ENCODE data around the gene KRTAP12-3. TPM values are rescaled to one million over a fixed set of nuclear protein-coding genes. Genes with fewer than 3 reads are reported as not detected.
"Not testable (repeated sequence)": the region's sequence is repeated elsewhere in the genome, so short reads cannot be mapped to it uniquely, and the experiment has no call there.

KRTAP12-3 gene
- total RNA-seq, 2 donors from 2014 or later = not detected

DNA sequence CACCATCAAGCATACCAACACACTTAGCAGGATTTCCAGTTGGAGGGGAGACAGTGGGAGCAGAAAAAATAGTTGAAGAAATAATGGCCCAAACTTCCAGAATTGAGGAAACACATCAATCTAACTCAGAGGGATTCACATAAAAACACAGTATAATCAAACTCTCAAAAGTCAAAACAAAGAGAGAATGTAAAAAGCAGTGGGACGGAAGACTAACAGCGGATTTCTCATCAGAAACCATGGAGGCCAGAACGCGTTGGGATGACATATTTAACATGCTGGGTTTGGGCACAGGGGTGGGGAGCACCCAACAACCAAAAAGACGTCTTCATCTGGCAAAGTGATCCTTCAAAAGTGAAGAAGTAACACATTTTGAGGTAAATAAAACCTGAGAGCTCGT, 37.8 kb upstream of the KRTAP12-3 start:
- Histone ChIP-seq H3K27ac (no peak overlapping the region), H3K9ac (ENCODE audit: low read depth in 2 of 2, low read length in 2 of 2) (no peak overlapping the region), H3K4me1 (no peaks in the 10 kb centered on the region), H3K27me3 (no peaks in the 10 kb centered on the region), H3K4me3 (no peak overlapping the region), H3K36me3 (no peaks in the 10 kb centered on the region), H3K9me3 (no peaks in the 10 kb centered on the region)
- no peak for DNase-seq
- intact Hi-C loops (cut with DNase I) = no loop called here
- TF ChIP-seq, protein P1, sequence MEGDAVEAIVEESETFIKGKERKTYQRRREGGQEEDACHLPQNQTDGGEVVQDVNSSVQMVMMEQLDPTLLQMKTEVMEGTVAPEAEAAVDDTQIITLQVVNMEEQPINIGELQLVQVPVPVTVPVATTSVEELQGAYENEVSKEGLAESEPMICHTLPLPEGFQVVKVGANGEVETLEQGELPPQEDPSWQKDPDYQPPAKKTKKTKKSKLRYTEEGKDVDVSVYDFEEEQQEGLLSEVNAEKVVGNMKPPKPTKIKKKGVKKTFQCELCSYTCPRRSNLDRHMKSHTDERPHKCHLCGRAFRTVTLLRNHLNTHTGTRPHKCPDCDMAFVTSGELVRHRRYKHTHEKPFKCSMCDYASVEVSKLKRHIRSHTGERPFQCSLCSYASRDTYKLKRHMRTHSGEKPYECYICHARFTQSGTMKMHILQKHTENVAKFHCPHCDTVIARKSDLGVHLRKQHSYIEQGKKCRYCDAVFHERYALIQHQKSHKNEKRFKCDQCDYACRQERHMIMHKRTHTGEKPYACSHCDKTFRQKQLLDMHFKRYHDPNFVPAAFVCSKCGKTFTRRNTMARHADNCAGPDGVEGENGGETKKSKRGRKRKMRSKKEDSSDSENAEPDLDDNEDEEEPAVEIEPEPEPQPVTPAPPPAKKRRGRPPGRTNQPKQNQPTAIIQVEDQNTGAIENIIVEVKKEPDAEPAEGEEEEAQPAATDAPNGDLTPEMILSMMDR (IDR thresholded peaks at IDR 0.05) = no peak

DNA sequence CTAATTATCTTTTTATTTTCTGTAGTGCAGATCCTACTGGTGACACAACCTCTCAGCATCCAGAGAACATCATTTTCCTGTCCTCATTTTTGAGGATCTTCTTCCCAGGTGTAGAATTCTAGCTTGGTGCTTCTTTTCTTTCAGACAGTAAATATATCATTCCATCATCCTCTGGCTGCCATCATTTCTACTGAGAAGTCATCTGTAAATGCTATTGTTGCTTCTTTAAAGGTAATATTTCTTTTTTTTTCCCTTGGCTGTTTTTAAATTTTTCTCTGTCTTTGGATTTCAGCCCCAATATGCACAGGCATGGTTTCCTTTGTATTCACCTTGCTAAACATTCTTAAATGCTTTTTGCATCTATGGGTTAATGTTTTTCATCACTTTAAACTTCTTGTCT, 34.2 kb upstream of the KRTAP12-3 start:
- Histone ChIP-seq H3K27me3 (no peaks in the 10 kb centered on the region), H3K9ac (ENCODE audit: low read depth in 2 of 2, low read length in 2 of 2) (no peak overlapping the region), H3K9me3 (no peaks in the 10 kb centered on the region), H3K4me3 (no peak overlapping the region), H3K27ac (no peak overlapping the region), H3K36me3 (no peaks in the 10 kb centered on the region), H3K4me1 (no peaks in the 10 kb centered on the region)
- no peak for DNase-seq
- intact Hi-C loops (cut with DNase I) = no loop called here
- TF ChIP-seq, protein P1 (IDR thresholded peaks at IDR 0.05) = no peak

DNA sequence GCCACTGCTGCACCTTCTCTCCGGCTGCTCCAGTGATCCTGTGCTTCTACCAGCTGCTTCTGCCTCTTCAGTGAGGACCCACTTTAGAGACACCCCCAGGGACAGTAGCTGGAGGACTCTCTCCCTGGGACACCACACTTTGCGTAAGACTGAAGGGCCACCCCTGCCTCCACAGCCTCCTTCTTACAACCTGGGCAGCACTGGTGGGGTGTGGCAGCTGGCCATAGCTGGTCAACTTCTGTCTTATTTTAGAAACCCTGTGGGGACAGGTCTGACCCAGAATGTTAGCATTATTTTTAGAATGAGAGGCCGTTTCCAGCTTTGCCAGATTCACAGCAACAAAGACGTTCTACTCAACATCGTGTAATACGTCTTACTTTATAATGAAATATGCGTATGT, 32.0 kb upstream of the KRTAP12-3 start:
- no peaks in the 10 kb centered on the region for H3K4me1 ChIP-seq
- TF ChIP-seq, protein P1 (IDR thresholded peaks at IDR 0.05) = no peak
- intact Hi-C loops (cut with DNase I) = no loop called here

DNA sequence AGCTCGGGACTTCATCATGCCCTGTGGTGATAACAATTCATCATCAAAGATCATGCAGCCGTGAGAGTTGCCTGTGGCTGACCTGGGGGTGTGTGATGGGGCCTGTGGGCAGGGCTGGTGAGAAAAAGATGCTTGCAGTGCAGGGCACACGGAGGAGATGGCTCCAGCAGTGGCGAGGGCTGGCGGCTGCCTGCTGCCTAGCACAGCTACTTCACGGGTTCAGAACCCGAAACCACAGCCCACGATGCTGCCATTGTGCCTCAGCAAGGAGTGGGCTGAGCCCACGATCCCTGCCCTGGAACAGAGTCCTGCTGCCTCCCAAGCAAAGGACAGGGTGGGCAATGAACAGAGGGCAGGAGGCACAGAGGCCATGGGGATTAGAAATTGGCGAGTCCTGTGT, 31.5 kb upstream of the KRTAP12-3 start:
- Histone ChIP-seq H3K9ac (ENCODE audit: low read depth in 2 of 2, low read length in 2 of 2) (no peak overlapping the region), H3K27ac (no peak overlapping the region), H3K4me1 (no peaks in the 10 kb centered on the region), H3K4me3 (no peak overlapping the region), H3K36me3 (no peaks in the 10 kb centered on the region), H3K9me3 (no peaks in the 10 kb centered on the region), H3K27me3 (no peaks in the 10 kb centered on the region)
- DNase-seq = no peak
- TF ChIP-seq, protein P1 (IDR thresholded peaks at IDR 0.05) = no peak
- intact Hi-C loops (cut with DNase I) = no loop called here

More for the DNA sequence above, 32.0 kb upstream of the KRTAP12-3 start:
- H3K9ac ChIP-seq (ENCODE audit: low read depth in 2 of 2, low read length in 2 of 2) = no peak overlapping the region
- no peaks in the 10 kb centered on the region for H3K36me3 ChIP-seq
- H3K27ac ChIP-seq = no peak overlapping the region
- no peaks in the 10 kb centered on the region for H3K27me3 ChIP-seq
- no peak overlapping the region for H3K4me3 ChIP-seq
- no peak for DNase-seq
- no peaks in the 10 kb centered on the region for H3K9me3 ChIP-seq

DNA sequence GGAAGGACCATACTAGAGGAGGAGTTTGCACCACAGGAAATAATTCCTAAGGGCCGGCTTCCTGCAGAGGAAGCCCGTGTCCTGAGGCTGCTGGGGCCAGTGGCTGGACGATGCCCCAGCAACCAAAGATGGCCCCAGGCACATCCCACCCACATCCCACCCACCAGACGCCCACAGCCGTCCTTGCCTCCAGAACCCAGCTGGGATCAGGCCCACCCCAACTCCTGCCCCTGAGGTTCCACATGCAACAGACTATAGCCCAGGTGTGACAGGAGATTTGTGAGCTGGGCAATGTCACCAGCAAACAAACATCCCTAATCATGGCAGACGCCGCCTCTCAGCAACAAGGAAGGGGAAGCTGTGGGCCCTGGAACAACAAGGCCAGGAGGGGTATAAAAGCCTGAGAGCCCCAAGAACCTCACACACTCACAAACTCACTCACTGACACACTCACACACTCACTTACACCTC, 31.0 kb upstream of the KRTAP12-3 start, which contains the start of gene KRTAP10-9:
Gene KRTAP10-9, plus strand, starts transcription at position 421 of the 471 bp plus-strand sequence. CDS start 79 bp downstream, outside the sequence.
- Histone ChIP-seq H3K4me3 (no peak within 1 kb of the TSS), H3K27me3 (no peaks in the 10 kb centered on the region), H3K4me1 (no peaks in the 10 kb centered on the region), H3K27ac (no peak within 1 kb of the TSS), H3K9me3 (no peaks in the 10 kb centered on the region), H3K36me3 (no peaks in the 10 kb centered on the region), H3K9ac (ENCODE audit: low read depth in 2 of 2, low read length in 2 of 2) (no peak within 1 kb of the TSS)
- TF ChIP-seq, protein P1 (IDR thresholded peaks at IDR 0.05) = no peak
- DNase-seq = no peak
- intact Hi-C loops (cut with DNase I) = no loop called here

GRCh38 chr21:44627181-44627822, 30.4 kb upstream of the KRTAP12-3 start:
- H3K27me3 ChIP-seq; DNase-seq; intact Hi-C loops (cut with DNase I); H3K27ac ChIP-seq; H3K9ac ChIP-seq (ENCODE audit: low read depth in 2 of 2, low read length in 2 of 2); H3K4me3 ChIP-seq; H3K4me1 ChIP-seq; H3K9me3 ChIP-seq; H3K36me3 ChIP-seq: not testable (repeated sequence)

- intact Hi-C loops (cut with DNase I); DNase-seq; H3K36me3 ChIP-seq; H3K27ac ChIP-seq; H3K4me3 ChIP-seq; H3K27me3 ChIP-seq; H3K9ac ChIP-seq (ENCODE audit: low read depth in 2 of 2, low read length in 2 of 2); H3K4me1 ChIP-seq; H3K9me3 ChIP-seq: not testable (repeated sequence)
Observed at GRCh38 chr21:44627831-44628233, 29.9 kb upstream of the KRTAP12-3 start.
